UCSD-AML1 (cell line): ENCODE data around the gene SYNRG.

ENCODE experiments used
- DNase-seq: peaks from one replicate; lab custom pipeline; 2025; ENCODE audit not compliant: unreplicated experiment; lab: John Stamatoyannopoulos, UW

Gene SYNRG

GRCh38 chr17:37479025-37479424 lies 130.2 kb downstream of the SYNRG start:
- no peak for DNase-seq

- no peak for DNase-seq
Measured at GRCh38 chr17:37478187-37478586, 131.0 kb downstream of the SYNRG start.

GRCh38 chr17:37476431-37477120 lies 132.6 kb downstream of the SYNRG start:
- DNase-seq: no peak

- no peak for DNase-seq
Measured at GRCh38 chr17:37475731-37476420, 133.3 kb downstream of the SYNRG start.

- no peak for DNase-seq
Measured at GRCh38 chr17:37470181-37470580, 139.0 kb downstream of the SYNRG start.

- DNase-seq: no peak
Measured at GRCh38 chr17:37466471-37466870, 142.7 kb downstream of the SYNRG start.

- no peak for DNase-seq
Measured at GRCh38 chr17:37465069-37465616, 144.1 kb downstream of the SYNRG start.
